Measurements from ENCODE around the gene XBP1. TPM values are rescaled to one million over a fixed set of nuclear protein-coding genes. Genes with fewer than 3 reads are reported as not detected.

The XBP1 gene
- total and polyA plus RNA-seq, 2 of the 4 experiments (the other 2 are of a cell fraction): 95.0 to 223 TPM

DNA sequence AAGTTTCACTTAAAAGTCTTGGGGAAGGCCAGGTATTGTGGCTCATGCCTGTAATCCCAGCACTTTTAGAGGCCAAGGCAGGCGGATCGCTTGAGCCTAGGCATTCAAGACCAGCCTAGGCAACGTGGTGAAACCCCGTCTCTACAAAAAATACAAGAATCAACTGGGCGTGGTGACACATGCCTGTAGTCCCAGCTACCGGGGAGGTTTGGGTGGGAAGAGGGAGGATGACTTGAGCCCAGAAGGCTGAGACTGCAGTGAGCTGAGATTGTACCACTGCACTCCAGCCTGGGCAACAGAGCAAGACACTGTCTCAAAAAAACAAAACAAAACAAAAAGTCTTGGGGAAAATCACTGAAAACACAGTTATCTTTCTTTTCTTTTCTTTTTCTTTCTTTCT lies 15.4 kb upstream of the XBP1 start:
- H3K18ac ChIP-seq (ENCODE audit: low read depth, low read length): no peak overlapping the region
- no peaks in the 10 kb centered on the region; a peak in 1 of 4 replicates for H3K79me1 ChIP-seq (ENCODE audit: low read depth in 1 of 2, low read length in 2 of 2)
- ChIA-PET POLR2A (ENCODE audit: unreplicated experiment) (no interaction called here), CTCF (no interaction called here)
- H3K36me3 ChIP-seq (ENCODE audit: control insufficient read depth, insufficient read depth, low read length): no peaks in the 10 kb centered on the region
- H3K9me3 ChIP-seq (ENCODE audit: control insufficient read depth, insufficient read depth, low read length): no peaks in the 10 kb centered on the region
- no peak overlapping the region for H4K5ac ChIP-seq (ENCODE audit: low read depth, low read length)
- H3K9ac ChIP-seq (ENCODE audit: low read depth, low read length): no peak overlapping the region
- no peak for DNase-seq
- BruUV-seq (replicated peaks): no TSS peak
- no peak overlapping the region for H3K4me3 ChIP-seq (ENCODE audit: insufficient read depth, low read depth, low read length)
- no peak overlapping the region for H3K23ac ChIP-seq (ENCODE audit: low read depth, low read length)
- peaks cover 2% of the 10 kb centered on the region; the same call in 1 of the 2 replicates for H3K4me1 ChIP-seq (ENCODE audit: control insufficient read depth, insufficient read depth, low read length)
- H3K14ac ChIP-seq (replicated peaks; ENCODE audit: low read depth, low read length): no peak overlapping the region
- no peak overlapping the region for H2BK20ac ChIP-seq (ENCODE audit: low read depth, low read length)
- no peaks in the 10 kb centered on the region for H3K27me3 ChIP-seq (ENCODE audit: control insufficient read depth, insufficient read depth, low read length)
- no peak overlapping the region for H2BK15ac ChIP-seq (ENCODE audit: low read depth, low read length)
- in situ Hi-C loops (cut with MboI; ENCODE audit: low sequenced_read_pairs): no loop called here
- ATAC-seq (ENCODE audit: low read depth): no peak
- H2AK9ac ChIP-seq (replicated peaks; ENCODE audit: low read depth, low read length, poor library complexity): no peak overlapping the region
- H3K4me2 ChIP-seq (ENCODE audit: low read depth, low read length): no peak overlapping the region
- no peak overlapping the region for H3K27ac ChIP-seq (ENCODE audit: insufficient read depth, low read length)
- no peak overlapping the region for H2AFZ ChIP-seq (replicated peaks; ENCODE audit: low read length, poor library complexity)
- peaks cover 8% of the 10 kb centered on the region; the same call in 1 of the 2 replicates for H3K9me1 ChIP-seq (ENCODE audit: insufficient read depth, low read length)
- no peak overlapping the region for H2AK5ac ChIP-seq (ENCODE audit: low read depth, low read length)
- H4K91ac ChIP-seq (ENCODE audit: insufficient read depth, low read depth, low read length): no peak overlapping the region
- no peak overlapping the region for H2BK120ac ChIP-seq (ENCODE audit: low read depth, low read length)
- H4K20me1 ChIP-seq (ENCODE audit: insufficient read depth, low read length): no peaks in the 10 kb centered on the region
- H3K4ac ChIP-seq (ENCODE audit: low read depth, low read length): no peak overlapping the region
- no CpG with 5 or more reads among the region's 6 CpGs for WGBS, 2 experiments (ENCODE audit: extremely low coverage in 2 of 2, insufficient read length in 1 of 2)
- intact Hi-C loops (cut with micrococcal nuclease): no loop called here
- dilution Hi-C loops (cut with HindIII; ENCODE audit: low sequenced_read_pairs, unreplicated experiment): no loop called here
- no peak overlapping the region for H4K8ac ChIP-seq (ENCODE audit: low read depth in 2 of 2, low read length in 2 of 2)
- no peak for TF ChIP-seq POLR2A (IDR thresholded peaks at IDR 0.05; ENCODE audit: low read depth, low read length)
- TF ChIP-seq NFE2L2 (IDR thresholded peaks at IDR 0.05; ENCODE audit: low read depth, low read length): no peak
- TF ChIP-seq FOS (IDR thresholded peaks at IDR 0.05; ENCODE audit: low read depth, low read length): no peak
- TF ChIP-seq, protein P1, sequence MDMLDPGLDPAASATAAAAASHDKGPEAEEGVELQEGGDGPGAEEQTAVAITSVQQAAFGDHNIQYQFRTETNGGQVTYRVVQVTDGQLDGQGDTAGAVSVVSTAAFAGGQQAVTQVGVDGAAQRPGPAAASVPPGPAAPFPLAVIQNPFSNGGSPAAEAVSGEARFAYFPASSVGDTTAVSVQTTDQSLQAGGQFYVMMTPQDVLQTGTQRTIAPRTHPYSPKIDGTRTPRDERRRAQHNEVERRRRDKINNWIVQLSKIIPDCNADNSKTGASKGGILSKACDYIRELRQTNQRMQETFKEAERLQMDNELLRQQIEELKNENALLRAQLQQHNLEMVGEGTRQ (IDR thresholded peaks at IDR 0.05; ENCODE audit: low read depth, low read length): no peak
- no peak for TF ChIP-seq CEBPB (IDR thresholded peaks at IDR 0.05; ENCODE audit: low read depth, low read length)
- TF ChIP-seq CTCF (conservative IDR thresholded peaks at IDR 0.05; ENCODE audit: low read depth, low read length): no peak
- TF ChIP-seq SMC3 (IDR thresholded peaks at IDR 0.05; ENCODE audit: low read depth, low read length): no peak
- TF ChIP-seq BHLHE40 (IDR thresholded peaks at IDR 0.05; ENCODE audit: low read depth, low read length): no peak
- no peak for TF ChIP-seq RFX5 (IDR thresholded peaks at IDR 0.05; ENCODE audit: low read depth, low read length)
- no peak for TF ChIP-seq RAD21 (IDR thresholded peaks at IDR 0.05; ENCODE audit: low read length)
- TF ChIP-seq MXI1 (IDR thresholded peaks at IDR 0.05; ENCODE audit: borderline replicate concordance, low read depth, low read length): no peak
- no peak for TF ChIP-seq MAFK (IDR thresholded peaks at IDR 0.05; ENCODE audit: low read depth, low read length)
- TF ChIP-seq RCOR1 (IDR thresholded peaks at IDR 0.05; ENCODE audit: insufficient replicate concordance, low read length): no peak
- TF ChIP-seq MAZ (IDR thresholded peaks at IDR 0.05; ENCODE audit: borderline replicate concordance, low read depth, low read length): no peak
- TF ChIP-seq CHD1 (IDR thresholded peaks at IDR 0.05; ENCODE audit: low read depth, low read length): no peak
- TF ChIP-seq, protein P2, sequence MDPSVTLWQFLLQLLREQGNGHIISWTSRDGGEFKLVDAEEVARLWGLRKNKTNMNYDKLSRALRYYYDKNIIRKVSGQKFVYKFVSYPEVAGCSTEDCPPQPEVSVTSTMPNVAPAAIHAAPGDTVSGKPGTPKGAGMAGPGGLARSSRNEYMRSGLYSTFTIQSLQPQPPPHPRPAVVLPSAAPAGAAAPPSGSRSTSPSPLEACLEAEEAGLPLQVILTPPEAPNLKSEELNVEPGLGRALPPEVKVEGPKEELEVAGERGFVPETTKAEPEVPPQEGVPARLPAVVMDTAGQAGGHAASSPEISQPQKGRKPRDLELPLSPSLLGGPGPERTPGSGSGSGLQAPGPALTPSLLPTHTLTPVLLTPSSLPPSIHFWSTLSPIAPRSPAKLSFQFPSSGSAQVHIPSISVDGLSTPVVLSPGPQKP (IDR thresholded peaks at IDR 0.05; ENCODE audit: borderline replicate concordance, low read depth, low read length): no peak
- no peak overlapping the region for H2BK5ac ChIP-seq (ENCODE audit: low read depth, low read length, poor library complexity, severe bottlenecking)
- H3K56ac ChIP-seq (ENCODE audit: extremely low read depth, insufficient read depth, low read length): no peak overlapping the region
